GM21367 (cell line): Measurements from ENCODE around the gene USP8.
"Not testable (repeated sequence)": the region's sequence is repeated elsewhere in the genome, so short reads cannot be mapped to it uniquely, and the experiment has no call there.

ENCODE experiments used
- ATAC-seq: cut with Tn5 transposase; IDR thresholded peaks from one replicate; pipeline ENCODE4 v1.9.1; 2021; ENCODE audit not compliant: unreplicated experiment

The USP8 gene

DNA sequence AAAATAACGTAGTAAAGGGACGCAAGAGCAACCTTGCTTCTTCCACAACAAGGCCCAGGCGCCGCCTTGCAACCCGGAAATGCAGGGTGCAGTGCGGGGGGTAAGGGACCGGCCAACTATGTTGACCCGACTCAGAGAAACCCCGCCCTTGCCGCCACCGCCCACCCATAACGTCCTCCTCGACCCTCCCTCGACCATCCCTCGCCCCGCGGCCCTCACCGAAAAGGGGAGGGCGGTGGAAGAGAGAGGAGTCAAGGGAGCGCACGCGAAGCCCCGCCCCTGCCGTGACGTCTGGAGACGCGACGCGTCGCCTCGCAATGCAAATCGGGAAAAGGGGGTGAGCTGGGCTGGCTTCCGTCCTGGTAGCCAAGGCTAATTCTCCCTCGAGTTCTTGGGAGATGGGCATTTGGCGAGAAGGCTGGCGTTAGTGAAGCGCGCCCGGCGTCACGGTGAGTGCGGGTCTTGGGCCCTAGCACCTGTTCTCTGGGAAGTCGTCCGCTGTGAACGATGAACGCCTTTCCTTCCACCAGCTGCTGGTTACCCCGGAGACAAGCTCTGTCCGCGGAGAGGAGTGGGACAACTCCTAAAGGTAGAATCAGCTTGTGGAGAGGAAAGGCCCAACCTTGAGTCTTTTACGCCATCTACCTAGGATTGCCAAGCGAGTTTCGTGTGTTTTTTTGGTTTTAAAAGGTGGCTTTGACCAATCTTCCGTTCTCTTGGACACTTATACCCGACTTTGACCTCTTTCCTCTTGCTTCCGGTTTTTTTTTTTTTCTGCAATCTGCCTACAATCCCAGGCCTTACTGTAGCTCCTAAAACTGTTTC lies at the start of gene USP8:
Gene USP8, plus strand, starts transcription at position 340 of the 825 bp plus-strand sequence. CDS start 14,669 bp downstream, outside the sequence.
- peak; percentile 89 for ATAC-seq

- peak; percentile 98 for ATAC-seq
Measured at GRCh38 chr15:50377867-50378751, 46.1 kb upstream of the USP8 start.

- no peak for ATAC-seq
Measured at GRCh38 chr15:50378776-50379175, 45.4 kb upstream of the USP8 start.

DNA sequence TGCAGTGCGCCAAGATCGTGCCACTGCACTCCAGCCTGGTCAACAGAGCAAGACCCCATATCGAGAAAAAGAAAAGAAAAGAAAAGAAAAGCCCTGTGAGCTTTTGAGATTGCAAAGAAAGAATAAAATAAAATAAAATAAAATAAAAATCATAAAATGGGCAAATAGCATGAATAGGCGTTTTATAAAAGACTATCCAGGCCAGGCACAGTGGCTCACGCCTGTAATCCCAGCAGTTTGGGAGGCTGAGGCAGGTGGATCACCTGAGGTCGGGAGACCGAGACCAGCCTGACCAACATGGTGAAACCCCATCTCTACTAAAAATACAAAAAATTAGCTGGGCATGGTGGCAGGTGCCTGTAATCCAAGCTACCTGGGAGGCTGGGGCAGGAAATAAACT lies 44.8 kb upstream of the USP8 start:
- ATAC-seq, result not testable (repeated sequence)

- ATAC-seq, result no peak
Measured at GRCh38 chr15:50380089-50380488, 44.1 kb upstream of the USP8 start.

DNA sequence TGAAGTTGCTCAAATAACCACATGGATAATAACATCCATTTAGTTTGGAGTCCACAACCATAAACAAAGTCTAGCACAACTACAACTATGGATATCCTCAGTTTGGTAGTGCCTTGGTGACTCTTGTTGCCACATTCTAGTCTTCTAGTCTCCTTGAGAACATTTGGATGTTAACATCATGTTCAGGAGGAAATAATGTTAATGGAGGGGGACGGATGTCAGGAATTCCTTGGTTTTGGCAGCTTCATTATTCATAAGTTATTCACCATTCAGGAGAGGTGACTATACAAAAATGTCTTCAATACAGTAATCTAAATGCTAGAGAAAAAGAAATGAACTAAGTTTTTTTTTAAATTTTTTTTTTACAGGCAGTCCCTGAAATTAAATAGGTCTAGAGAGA lies 42.8 kb upstream of the USP8 start:
- no peak for ATAC-seq

DNA sequence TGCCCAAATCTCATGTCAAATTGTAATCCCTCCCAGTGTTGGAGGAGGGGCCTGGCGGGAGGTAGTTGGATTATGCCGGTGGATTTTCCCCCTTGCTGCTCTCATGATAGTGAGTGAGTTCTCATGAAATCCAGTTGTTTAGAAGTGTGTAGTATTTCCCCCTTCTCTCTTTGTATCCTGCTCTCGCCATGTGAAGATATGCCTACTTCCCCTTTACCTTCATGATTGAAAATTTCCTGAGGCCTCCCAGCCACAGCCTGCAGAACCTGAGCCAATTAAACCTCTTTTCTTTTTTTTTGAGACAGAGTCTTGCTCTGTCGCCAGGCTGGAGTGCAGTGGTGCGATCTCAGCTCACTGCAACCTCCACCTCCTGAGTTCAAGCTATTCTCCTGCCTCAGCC lies 41.8 kb upstream of the USP8 start:
- ATAC-seq, result not testable (repeated sequence)

DNA sequence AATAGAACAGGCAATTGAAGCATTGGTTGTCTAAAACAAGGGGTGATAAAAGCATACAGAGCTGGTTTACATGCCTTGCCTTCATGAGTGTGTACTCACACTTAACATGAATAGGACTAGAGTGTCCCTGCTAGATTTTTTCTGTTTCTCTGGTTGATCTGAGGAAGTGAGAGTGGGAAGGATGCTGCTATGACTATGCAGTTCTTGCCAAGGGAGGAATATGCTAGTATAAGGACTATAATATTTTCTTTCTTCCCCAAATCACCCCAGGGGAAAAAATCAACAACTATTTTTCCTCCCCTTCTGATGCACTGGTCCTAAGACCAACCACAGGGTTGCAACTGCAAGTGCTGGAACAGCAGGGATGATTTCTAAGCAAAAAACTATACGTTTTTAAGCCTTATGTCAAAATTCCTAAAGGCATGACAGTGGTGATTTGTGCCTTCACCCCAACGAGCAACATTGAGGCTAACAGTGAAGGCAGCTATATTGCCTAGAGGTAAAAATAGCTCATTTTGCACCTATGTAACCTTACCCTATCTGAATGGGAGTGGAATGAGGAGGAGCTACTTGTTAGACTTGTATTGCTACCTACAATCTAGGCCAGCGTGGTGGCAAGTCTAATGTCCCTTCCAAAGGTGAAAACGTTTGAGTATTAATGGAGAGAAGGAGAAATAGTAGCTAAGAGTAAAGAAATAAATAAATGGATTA lies 33.5 kb upstream of the USP8 start:
- peak; percentile 76 for ATAC-seq

GRCh38 chr15:50391561-50391960 lies 32.6 kb upstream of the USP8 start:
- not testable (repeated sequence) for ATAC-seq

DNA sequence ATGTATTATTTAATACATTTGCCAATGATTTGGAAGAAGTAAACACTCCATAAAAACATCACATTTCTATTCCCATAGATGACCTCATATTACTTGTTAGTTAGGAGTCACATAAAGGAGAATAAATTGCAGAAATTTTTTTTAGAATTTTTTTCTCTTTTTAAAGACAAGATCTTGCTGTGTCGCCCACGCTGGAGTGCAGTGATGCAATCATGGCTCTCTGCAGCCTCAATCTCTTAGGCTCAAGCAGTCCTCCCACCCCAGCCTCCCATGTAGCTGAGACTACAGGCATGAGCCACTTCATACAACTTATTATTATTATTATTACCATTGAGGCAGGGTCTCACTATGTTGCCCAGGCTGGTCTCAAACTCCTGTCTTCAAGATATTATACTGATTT lies 12.3 kb upstream of the USP8 start:
- ATAC-seq, result no peak

GRCh38 chr15:50414624-50415023 lies 9.6 kb upstream of the USP8 start:
- ATAC-seq, result no peak

DNA sequence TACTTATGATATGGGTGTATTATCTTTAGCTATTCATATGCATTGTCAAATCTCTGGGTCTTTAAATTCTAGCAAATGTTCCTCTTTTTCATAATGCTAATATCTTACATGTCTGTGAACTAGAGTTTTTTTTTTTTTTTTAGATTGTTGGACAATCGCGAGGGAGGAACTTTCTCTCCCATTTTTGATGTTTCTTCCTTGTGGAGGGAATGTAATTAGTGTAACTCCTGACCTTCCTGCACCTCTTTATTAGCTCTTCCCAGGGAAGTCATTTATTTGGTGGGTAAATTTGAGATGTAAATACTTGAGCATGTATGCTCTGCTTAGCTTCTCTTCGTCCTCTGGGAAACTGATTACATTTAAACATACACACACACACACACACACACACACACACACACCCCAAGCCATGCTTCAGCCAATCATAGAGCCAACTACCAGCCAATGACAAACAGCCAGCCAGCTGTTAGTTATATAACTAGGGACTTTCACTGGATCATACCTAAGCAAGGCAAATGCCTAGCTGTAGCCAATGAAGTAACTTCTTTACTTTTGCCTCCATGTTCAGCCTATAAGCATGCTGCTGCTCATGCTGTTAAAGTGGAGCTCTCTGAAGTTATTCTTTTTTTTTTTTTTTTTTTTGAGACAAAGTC lies 8.3 kb upstream of the USP8 start:
- no peak for ATAC-seq

DNA sequence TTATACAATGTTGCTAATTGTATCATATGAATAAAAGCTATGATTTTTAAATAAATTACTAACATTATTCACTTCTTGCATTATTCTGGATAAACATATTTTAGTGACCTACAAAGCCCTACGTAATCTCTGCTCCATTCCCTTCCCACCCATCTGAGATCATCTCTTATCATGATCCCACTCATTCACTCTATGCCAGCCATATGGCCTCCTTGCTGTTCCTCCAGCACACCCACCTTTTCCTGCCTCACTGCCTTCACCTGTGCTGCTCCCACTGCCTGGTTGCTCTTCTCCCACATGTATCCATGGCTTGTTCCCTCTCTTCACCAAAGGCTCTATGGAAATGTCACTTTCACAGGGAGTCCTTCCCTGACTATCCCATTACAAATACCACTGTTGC lies 7.3 kb upstream of the USP8 start:
- no peak for ATAC-seq

GRCh38 chr15:50418041-50418583 lies 6.1 kb upstream of the USP8 start:
- ATAC-seq, result no peak

GRCh38 chr15:50425219-50425618 lies 1.0 kb downstream of the USP8 start:
- no peak for ATAC-seq

GRCh38 chr15:50425678-50426246 lies 1.6 kb downstream of the USP8 start:
- not testable (repeated sequence) for ATAC-seq

- ATAC-seq, result no peak
Measured at GRCh38 chr15:50426428-50426827, 2.2 kb downstream of the USP8 start.

- ATAC-seq, result no peak
Measured at GRCh38 chr15:50431204-50431603, 7.0 kb downstream of the USP8 start.

- no peak for ATAC-seq
Measured at GRCh38 chr15:50432230-50432629, 8.0 kb downstream of the USP8 start.

DNA sequence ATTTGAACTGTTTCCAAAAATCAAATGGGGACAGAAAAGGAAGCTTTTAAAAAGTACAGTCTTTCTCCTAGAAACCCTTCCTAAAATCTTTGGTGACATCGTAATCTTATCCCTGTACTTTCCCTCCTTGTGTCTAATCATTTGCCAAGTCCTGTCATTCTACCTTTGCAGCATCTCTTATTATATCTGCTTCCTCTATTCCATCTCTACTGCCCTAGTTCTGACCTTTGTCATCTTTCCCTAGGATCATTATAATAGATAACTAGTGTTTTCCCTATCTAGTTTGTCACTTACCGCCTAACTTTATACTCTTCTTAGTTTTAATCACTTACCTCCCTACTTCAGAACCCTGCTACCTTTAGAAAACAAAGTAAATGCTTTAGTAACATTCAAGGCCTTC lies 11.6 kb downstream of the USP8 start:
- no peak for ATAC-seq
